ENCODE measurements around the gene GALNT10.

GRCh38 chr5:154409230-154409840 is 218.8 kb downstream of the GALNT10 start:
- TF ChIP-seq CTCF (IDR thresholded peaks at IDR 0.05), result no peak
- TF ChIP-seq POLR2A (IDR thresholded peaks at IDR 0.05), result no peak

Data from lower leg skin (tissue), 3 donors.